GM21723 (cell line): Measurements from ENCODE around the gene CLDN5.
A peak's percentile ranks its signal among the peaks of the same experiment; 100 is the strongest.

Experiments
- ATAC-seq: cut with Tn5 transposase; IDR thresholded peaks from one replicate; pipeline ENCODE4 v1.9.1; 2021; ENCODE audit warnings: mild to moderate bottlenecking, moderate library complexity; ENCODE audit not compliant: unreplicated experiment

CLDN5 gene

GRCh38 chr22:19488285-19488684, 35.9 kb downstream of the CLDN5 start:
- no peak for ATAC-seq

GRCh38 chr22:19483481-19484244, 40.5 kb downstream of the CLDN5 start:
- no peak for ATAC-seq

DNA sequence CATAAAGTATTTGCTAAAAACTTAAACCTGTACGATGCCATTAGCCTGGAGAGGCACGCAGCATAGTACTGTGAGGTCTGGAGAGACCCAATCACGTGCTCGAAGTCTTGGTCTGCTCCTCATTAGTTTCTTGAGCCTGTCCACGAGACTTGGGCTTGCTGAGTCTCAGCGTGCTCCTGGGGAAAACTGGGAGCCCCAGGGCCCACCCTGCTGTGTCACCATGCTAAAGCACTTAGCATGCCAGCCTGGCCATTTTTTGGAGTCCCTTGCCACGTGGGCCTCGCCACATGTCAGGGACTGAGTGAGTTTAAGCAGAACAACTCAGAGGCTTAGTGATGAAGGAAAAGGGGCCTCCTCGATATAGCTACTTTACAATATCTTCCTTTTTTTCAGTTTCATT, 41.9 kb downstream of the CLDN5 start:
- ATAC-seq = no peak

- ATAC-seq = no peak
These were observed 43.4 kb downstream of the CLDN5 start for GRCh38 chr22:19480789-19481188.

DNA sequence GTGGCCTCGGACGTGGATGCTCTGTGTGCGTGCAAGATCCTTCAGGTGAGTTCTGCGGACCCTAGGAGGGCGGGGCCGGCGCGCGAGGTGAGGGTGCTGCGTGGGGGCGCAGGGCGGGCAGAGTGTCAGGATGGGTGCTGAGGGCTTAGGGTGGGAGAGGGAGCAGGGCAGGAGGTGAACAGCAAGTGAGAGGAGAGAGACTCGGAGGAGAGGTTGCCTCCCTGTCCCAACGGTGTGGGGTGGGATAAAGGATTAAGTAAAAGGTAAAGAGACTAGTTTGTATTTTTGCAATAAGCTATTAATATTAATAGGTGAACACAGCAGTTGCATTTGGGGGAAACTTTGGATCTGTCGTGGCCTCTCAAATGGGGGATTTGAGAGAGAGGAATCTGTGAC, 44.0 kb downstream of the CLDN5 start:
- ATAC-seq = peak; percentile 5

GRCh38 chr22:19479355-19480172, 44.6 kb downstream of the CLDN5 start, which contains the start of gene CDC45:
CDC45 (plus strand) TSS chr22:19479920; CDS start chr22:19479969, 49 bp downstream.
- peak; percentile 83 for ATAC-seq

DNA sequence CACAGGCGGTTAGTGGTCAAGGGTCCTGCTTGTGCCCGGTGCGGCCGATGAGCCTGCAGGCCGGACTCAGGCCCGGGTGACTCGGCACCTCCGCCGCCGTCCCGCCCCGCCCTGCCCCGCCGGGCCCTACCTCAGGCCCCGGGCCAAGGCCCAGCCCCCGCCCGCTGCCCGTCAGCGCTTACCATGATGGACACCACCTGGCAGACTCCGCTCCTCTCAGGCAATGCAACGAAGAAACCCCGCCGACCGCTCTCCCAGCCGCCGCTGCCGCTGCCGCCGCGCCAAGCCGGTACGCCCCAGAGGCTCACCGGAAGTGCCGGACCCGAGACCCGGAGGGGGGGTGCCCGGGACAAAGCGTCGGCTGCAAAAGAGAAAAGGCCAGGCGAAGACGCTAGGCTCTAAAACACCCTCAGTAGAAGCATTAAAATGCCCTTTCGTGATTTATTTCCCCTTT, 45.3 kb downstream of the CLDN5 start, which contains the start of gene UFD1:
UFD1 (minus strand) TSS at position 293 of the 454 bp plus-strand sequence; CDS start at position 185, 108 bp downstream.
- ATAC-seq = peak; percentile 52

DNA sequence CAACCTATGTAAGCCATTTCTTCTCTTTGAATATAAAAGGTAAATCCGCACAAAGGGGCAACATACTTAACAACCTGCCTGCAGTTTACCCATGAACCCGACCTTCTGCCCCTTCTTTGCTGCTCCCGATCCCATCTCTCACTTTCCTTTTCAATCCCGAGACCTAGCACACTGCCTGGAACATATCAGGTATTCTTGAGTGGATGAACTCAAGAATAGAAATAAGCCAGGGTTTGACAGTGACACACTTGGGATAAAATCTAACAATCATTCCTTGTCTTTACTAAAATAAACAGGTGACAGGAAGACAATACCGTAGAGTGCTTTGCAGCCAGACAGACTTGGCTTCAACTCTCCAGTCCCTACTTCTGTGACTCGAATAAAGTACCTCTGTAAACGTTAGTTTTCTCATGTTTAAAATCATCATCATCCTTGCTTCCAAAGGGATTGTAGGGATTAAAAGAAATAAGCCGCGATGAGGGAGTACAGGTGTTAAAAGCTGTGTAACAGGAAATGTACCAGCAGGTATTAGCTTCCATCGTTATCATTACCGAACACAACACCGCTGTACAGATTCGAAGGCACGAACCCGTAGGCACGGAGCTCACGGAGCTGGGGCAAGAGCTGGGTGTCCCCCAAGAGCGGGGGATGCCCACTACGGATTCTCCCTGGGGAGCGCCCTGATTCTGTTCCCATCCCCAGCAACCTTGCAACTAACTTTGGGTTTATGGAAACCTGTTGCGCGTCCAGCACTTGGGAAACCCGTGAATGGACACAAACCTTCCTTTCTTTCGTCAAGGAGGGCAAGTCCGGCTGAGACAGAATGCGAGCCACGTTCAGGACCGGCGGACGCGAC, 45.9 kb downstream of the CLDN5 start:
- ATAC-seq = no peak

- ATAC-seq = no peak
These were observed 46.7 kb downstream of the CLDN5 start for GRCh38 chr22:19477321-19478044.

DNA sequence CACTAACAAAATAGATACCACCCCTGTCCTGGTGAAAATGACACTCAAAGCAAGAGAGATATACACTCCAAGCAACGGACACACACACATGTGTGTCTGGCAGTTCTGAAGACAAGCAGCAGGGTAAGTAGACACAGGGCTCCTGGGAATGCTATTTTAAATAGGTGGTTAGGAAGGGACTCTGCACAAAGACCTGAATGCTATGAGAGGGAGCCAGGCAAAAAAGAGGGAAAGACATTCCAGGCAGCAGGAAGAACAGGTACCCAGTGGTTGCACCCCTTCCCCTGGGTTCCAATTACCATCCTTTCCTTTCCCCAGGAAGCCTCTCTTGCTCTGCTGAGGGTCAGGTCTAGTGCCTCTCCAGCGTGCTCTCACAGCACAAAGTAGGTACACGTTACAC, 48.2 kb downstream of the CLDN5 start:
- no peak for ATAC-seq

DNA sequence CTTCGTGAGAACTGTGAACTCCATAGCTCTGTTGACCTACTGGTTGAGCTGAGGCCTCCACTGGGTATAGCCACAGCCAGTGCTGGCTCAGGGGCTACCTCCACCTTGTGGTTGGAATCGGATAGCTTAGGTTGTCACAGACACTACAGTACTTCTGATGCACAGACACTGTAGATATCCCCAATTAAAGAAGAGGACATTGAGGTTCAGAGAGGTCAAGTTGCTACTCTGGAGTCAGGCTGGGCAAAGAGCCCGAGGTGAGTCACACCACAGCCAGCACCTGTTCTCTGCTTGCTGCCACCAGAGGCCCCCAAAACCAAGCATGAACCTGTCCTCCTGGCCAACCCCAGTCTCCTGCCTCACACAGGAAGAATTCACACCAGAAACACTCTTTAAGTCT, 50.6 kb downstream of the CLDN5 start:
- no peak for ATAC-seq
